ENCODE measurements around the gene SBF2. TPM values are rescaled to one million over a fixed set of nuclear protein-coding genes. Genes with fewer than 3 reads are reported as not detected.
A peak's percentile ranks its signal among the peaks of the same experiment; 100 is the strongest.

Gene SBF2
- total and polyA plus RNA-seq, 2 of the 13 experiments (the other 11 are each of a cell fraction or from before 2014, with no cell fraction given): 24.0 to 45.8 TPM

DNA sequence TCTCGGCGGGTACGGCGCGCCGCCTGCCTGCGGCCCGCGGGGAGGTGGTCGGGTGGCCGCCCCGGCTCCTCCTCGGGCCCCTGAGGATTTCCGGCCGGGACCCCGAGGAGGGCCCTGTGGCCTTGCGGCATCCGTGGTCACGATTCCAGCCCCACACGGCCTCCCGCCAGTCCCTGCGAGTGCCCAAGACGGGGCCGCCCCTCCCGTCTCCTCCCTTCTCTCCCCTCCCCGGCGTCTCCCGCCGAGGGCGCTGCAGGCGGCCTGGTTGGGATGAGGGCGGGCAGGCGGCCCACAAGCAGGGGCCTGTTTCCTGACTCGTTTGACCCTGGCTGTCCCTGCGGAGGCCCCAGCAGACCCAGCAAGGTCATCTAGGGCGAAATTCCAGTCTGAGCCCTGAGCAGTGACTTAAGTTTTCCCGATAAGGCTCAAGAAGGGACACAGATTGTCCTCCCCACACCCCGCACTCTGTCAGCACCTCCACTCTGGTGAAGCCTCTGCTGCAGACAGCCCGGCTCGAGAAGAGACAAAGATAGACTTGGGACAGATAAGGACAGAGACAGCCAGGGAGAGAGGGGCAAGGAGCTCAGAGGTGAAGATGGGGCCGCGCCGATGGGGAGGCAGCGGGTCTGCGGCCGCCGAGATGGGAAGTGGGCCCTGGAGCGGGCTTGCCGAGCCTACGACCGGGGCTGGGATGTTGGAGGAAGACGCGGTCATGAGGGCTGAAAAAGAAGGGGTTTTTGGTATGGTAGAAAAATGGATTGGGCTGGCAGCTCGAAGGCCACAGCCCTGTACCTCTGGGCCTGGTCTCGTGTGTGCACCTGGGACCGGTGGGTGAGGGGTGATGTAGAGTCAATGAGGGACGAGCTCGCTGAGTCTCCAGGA lies 535.1 kb downstream of the SBF2 start (continued):
- TF ChIP-seq POGZ (CRISPR knock-in tag; IDR thresholded peaks at IDR 0.05) (no peak), FOXJ3 (CRISPR knock-in tag; IDR thresholded peaks at IDR 0.05; ENCODE audit: borderline replicate concordance) (no peak), TEAD2 (CRISPR knock-in tag; IDR thresholded peaks at IDR 0.05) (no peak), SATB2 (CRISPR knock-in tag; IDR thresholded peaks at IDR 0.05) (no peak), ZNF567 (CRISPR knock-in tag; IDR thresholded peaks at IDR 0.05; ENCODE audit: borderline replicate concordance) (0 out of 2 replicates have a peak, but pooled peaks have one; percentile 20), HNRNPL (IDR thresholded peaks at IDR 0.05; ENCODE audit: low read depth, low read length) (0 out of 2 replicates have a peak, but pooled peaks have one; percentile 65), HDAC1 (CRISPR knock-in tag; IDR thresholded peaks at IDR 0.05) (peak; percentile 96), ZFP90 (CRISPR knock-in tag; IDR thresholded peaks at IDR 0.05; ENCODE audit: borderline replicate concordance) (no peak), ZNF782 (CRISPR knock-in tag; IDR thresholded peaks at IDR 0.05; ENCODE audit: borderline replicate concordance) (0 out of 2 replicates have a peak, but pooled peaks have one; percentile 71), AHR (CRISPR knock-in tag; IDR thresholded peaks at IDR 0.05) (no peak)
- TF ChIP-seq, protein P1, sequence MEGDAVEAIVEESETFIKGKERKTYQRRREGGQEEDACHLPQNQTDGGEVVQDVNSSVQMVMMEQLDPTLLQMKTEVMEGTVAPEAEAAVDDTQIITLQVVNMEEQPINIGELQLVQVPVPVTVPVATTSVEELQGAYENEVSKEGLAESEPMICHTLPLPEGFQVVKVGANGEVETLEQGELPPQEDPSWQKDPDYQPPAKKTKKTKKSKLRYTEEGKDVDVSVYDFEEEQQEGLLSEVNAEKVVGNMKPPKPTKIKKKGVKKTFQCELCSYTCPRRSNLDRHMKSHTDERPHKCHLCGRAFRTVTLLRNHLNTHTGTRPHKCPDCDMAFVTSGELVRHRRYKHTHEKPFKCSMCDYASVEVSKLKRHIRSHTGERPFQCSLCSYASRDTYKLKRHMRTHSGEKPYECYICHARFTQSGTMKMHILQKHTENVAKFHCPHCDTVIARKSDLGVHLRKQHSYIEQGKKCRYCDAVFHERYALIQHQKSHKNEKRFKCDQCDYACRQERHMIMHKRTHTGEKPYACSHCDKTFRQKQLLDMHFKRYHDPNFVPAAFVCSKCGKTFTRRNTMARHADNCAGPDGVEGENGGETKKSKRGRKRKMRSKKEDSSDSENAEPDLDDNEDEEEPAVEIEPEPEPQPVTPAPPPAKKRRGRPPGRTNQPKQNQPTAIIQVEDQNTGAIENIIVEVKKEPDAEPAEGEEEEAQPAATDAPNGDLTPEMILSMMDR (CRISPR knock-in tag; IDR thresholded peaks at IDR 0.05): peak; percentile 67
- TF ChIP-seq, protein P2, sequence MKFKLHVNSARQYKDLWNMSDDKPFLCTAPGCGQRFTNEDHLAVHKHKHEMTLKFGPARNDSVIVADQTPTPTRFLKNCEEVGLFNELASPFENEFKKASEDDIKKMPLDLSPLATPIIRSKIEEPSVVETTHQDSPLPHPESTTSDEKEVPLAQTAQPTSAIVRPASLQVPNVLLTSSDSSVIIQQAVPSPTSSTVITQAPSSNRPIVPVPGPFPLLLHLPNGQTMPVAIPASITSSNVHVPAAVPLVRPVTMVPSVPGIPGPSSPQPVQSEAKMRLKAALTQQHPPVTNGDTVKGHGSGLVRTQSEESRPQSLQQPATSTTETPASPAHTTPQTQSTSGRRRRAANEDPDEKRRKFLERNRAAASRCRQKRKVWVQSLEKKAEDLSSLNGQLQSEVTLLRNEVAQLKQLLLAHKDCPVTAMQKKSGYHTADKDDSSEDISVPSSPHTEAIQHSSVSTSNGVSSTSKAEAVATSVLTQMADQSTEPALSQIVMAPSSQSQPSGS (CRISPR knock-in tag; IDR thresholded peaks at IDR 0.05): no peak
- TF ChIP-seq, protein P3, sequence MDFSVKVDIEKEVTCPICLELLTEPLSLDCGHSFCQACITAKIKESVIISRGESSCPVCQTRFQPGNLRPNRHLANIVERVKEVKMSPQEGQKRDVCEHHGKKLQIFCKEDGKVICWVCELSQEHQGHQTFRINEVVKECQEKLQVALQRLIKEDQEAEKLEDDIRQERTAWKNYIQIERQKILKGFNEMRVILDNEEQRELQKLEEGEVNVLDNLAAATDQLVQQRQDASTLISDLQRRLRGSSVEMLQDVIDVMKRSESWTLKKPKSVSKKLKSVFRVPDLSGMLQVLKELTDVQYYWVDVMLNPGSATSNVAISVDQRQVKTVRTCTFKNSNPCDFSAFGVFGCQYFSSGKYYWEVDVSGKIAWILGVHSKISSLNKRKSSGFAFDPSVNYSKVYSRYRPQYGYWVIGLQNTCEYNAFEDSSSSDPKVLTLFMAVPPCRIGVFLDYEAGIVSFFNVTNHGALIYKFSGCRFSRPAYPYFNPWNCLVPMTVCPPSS (IDR thresholded peaks at IDR 0.05): no peak
- TF ChIP-seq, protein P4, sequence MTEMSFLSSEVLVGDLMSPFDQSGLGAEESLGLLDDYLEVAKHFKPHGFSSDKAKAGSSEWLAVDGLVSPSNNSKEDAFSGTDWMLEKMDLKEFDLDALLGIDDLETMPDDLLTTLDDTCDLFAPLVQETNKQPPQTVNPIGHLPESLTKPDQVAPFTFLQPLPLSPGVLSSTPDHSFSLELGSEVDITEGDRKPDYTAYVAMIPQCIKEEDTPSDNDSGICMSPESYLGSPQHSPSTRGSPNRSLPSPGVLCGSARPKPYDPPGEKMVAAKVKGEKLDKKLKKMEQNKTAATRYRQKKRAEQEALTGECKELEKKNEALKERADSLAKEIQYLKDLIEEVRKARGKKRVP (CRISPR knock-in tag; IDR thresholded peaks at IDR 0.05): no peak
- TF ChIP-seq, protein P5, sequence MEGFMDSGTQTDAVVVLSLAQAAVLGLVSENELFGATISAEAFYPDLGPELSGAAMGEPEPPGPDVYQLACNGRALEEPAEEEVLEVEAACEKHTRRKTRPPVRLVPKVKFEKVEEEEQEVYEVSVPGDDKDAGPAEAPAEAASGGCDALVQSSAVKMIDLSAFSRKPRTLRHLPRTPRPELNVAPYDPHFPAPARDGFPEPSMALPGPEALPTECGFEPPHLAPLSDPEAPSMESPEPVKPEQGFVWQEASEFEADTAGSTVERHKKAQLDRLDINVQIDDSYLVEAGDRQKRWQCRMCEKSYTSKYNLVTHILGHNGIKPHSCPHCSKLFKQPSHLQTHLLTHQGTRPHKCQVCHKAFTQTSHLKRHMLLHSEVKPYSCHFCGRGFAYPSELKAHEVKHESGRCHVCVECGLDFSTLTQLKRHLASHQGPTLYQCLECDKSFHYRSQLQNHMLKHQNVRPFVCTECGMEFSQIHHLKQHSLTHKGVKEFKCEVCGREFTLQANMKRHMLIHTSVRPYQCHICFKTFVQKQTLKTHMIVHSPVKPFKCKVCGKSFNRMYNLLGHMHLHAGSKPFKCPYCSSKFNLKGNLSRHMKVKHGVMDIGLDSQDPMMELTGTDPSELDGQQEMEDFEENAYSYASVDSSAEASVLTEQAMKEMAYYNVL (CRISPR knock-in tag; IDR thresholded peaks at IDR 0.05; ENCODE audit: borderline replicate concordance): no peak
- TF ChIP-seq, protein P6, sequence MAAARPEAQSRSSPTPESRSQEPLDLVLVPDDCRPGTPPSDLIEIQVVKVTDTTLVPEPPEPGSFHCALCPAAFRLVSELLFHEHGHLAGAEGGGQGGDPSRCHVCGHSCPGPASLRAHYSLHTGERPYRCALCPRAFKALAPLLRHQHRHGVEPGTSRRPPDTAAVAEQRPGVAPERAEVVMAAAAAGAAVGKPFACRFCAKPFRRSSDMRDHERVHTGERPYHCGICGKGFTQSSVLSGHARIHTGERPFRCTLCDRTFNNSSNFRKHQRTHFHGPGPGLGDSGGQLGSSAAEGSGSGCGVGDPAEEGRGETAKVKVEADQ (CRISPR knock-in tag; IDR thresholded peaks at IDR 0.05; ENCODE audit: borderline replicate concordance): 0 out of 2 replicates have a peak, but pooled peaks have one; percentile 3
